Measurements from ENCODE around the gene ZBTB5.
"Not testable (repeated sequence)": the region's sequence is repeated elsewhere in the genome, so short reads cannot be mapped to it uniquely, and the experiment has no call there.

Gene ZBTB5

DNA sequence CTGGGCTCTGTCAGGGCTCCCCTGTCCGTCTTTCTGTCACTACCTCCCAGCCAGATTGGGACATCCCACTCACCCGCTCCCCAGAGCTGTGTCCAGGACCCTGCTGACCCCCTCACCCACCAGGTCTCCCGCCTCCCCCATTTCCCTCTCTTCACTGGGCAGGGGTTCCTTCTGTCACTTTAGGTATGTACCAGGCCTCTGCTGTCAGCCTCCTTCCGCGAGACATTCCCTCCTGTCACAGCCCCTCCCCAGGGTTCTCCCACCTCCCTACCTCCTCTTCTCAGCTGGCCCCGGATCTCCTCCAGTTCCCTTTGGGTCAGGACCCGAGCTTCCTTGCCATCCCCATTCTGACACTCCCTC, 21.0 kb upstream of the ZBTB5 start:
- no peak for DNase-seq (ENCODE audit: low read depth in 2 of 2)

DNA sequence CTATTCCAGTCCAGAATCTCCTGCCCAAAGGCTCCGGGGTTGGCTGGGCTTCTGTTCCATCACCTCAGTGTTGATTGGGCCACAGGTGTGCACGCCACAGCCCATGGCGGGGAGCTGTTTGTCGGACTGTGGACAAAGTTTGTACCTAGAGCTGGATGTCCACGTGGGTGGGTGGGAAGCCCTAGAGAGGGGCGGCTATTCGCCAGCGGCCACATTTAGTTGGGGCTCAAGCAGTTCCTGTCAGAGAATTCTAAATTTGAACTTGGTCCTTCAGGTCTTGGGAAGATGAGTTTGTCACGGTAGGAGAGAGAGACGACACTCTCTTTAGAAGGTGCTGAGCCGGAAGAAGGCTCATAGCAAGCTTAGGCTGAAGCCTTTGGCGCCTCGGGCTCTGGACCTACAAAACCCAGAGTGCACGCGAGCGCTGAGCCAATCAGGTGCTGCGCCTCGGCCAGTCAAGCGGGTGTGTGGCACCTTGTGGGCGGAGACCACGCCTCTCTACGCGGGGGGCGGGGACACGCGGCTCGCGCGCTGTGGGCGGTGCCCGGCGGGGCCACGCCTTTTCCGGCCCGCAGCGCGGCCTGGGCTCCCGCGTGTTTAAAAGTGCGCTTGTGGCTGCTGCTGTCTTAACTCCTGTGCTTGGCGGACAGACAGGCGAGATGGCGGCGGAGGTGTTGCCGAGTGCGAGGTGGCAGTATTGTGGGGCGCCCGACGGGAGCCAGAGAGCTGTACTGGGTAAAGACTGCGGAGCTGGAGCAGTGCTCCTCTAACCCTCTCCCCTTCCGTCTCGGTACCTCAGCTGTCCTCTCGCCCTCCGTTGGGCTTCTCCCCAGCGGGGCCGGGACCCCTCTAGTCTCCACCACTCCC, 20.4 kb upstream of the ZBTB5 start, which contains the start of gene POLR1E:
TSS of gene POLR1E (plus strand) at position 560 of the 867 bp plus-strand sequence. CDS start at position 660, 100 bp downstream.
- DNase-seq (ENCODE audit: low read depth in 2 of 2), result peak; percentile 77 to 79

DNA sequence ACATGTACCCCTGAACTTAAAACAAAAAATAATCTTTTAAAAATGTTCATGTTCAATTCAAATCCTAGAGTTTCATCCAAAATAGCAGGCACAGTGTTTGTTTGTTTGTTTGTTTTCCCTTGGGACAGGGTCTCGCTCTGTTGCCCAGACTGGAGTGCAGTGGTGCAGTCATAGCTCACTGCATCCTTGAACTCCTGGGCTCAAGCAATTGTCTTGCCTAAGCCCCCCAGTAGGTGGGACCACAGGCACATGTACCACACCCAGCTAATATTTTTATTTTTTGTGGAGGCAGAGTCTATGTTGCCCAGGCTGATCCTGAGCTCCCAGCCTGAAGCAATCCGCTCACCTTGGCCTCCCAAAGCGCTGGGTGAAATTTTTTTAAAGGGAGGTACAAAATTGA, 15.5 kb upstream of the ZBTB5 start:
- DNase-seq (ENCODE audit: low read depth in 2 of 2), result no peak

DNA sequence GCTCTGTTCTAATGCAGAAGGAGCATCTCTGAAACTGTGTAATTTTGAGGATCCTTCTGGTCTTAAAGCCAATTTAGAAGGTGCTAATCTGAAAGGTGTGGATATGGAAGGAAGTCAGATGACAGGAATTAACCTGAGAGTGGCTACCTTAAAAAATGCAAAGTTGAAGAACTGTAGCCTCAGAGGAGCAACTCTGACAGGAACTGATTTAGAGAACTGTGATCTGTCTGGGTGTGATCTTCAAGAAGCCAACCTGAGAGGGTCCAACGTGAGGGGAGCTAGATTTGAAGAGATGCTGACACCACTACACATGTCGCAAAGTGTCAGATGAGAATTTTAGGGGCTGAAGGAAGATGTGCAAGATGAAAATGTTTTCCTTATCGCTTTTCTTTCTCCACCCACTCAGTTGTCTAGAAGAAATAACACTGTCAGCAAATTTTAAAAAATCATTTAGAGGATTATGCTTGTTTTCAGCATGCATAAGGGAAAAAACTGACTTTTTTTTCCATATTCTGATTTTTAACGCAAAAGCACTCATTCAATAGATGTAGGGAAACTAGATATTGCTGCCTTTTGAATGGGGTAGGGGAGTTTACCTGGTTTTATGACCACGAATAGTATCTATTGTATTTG, 12.9 kb upstream of the ZBTB5 start:
- not testable (repeated sequence) for DNase-seq (ENCODE audit: low read depth in 2 of 2)

DNA sequence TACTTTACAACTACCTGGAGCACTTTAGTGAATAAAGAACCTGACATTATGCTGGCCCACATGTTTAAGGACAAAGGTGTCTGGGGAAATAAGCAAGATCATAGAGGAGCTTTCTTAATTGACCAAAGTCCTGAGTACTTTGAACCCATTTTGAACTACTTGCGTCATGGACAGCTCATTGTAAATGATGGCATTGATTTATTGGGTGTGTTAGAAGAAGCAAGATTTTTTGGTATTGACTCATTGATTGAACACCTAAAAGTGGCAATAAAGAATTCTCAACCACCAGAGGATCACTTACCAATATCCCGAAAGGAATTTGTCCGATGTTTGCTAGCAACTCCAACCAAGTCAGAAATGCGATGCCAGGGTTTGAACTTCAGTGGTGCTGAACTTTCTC, 12.2 kb upstream of the ZBTB5 start:
- not testable (repeated sequence) for DNase-seq (ENCODE audit: low read depth in 2 of 2)

DNA sequence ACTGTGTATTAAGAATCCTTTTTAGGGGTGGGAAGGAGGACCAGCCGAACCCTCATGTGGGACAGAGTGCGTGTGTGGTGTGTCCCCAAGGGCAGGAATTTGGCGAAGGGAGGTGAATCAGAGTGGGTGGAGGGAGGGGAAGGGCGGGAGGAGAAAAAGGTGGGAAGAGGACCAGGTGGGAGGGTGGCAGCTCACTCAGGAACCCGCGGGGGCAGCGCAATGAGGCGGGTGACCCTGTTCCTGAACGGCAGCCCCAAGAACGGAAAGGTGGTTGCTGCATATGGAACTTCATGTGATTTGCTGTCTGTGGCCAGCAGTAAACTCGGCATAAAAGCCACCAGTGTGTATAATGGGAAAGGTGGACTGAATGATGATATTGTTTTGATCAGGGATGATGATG, 11.7 kb upstream of the ZBTB5 start:
- DNase-seq (ENCODE audit: low read depth in 2 of 2), result no peak

DNA sequence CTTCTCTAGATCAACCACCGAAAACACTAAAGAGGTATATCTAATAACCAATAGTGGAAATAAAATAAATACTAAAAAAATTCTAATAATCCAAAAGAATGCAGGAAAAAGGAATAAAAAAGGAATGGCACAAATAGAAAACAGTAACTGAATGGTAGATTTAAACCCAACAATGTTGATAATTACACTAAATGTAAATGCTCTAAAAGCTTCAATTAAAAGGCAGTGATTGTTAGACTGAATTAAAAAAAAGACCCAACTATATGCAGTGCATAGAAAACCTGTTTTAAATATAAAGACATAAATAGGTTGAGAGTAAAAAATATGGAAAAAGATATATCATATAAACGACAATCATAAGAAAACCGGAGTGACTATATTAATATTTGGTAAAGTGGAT, 9.2 kb upstream of the ZBTB5 start:
- no peak for DNase-seq (ENCODE audit: low read depth in 2 of 2)

DNA sequence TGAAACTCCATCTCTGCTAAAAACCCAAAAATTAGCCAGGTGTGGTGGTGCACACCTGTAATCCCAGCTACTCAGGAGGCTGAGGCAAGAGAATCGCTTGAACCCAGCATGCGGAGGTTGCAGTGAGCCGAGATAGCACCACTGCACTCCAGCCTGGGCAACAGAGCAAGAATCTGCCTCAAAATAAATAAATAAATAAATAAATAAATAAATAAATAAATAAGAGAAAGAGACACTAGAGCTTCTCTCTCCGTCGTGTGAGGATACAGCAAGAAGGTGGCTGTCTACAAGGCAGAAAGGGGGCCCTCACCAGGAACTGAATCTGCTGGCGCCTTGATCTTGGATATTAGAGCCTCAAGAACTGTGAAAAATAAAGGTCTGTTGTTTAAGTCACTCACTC, 8.7 kb upstream of the ZBTB5 start:
- DNase-seq (ENCODE audit: low read depth in 2 of 2), result not testable (repeated sequence)

DNA sequence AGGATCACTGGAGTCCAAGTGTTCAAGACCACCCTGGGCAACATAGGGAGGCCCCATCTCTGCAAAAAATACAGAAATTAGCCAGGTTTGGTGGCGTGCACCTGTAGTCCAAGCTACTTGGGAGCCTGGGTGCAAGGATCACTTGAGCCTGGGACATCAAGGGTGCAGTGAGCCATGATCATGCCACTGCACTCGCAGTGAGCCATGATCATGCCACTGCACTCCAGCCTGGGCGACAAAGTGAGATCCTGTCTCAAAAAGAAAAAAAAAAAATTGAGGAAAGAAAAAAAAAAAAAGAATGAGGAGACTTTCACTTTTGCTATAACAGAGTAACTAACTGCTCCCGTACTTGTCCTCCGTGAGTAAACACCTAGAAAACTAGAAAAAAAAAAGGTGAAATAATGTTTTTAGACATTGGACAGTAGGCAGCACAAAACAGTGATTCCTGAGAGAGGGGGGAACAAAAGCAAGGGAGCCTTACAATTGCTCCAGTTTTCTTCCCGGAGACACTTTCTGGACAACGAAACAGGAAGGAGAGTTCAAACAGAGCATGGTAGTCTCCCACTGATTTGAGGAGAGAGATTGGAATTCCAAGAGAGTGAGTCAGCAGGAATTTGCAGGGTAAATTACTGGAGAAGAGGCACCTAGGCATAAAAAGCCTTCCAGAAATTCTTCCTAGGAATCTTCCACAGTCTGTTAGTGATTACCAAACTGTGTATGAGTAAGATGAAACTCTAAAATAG, 6.9 kb upstream of the ZBTB5 start:
- DNase-seq (ENCODE audit: low read depth in 2 of 2), result peak; percentile 97

DNA sequence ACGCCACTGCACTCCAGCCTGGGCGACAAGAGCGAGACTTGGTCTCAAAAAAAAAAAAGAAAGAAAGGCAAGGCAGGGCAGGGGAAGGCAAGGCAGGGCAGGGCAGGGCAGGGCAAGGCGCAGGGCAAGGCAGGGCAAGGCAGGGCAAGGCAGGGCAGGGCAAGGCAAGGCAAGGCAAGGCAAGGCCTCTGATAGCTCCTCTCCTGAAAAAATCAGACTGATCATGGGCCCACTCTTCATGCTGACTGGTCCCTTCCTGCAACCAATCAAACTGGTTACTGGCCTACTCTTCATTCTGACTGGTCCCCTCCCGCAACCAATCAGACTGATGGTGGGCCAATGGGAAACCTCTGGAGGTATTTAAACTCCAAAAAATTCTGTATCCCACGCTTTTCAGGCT, 3.4 kb upstream of the ZBTB5 start:
- no peak for DNase-seq (ENCODE audit: low read depth in 2 of 2)

DNA sequence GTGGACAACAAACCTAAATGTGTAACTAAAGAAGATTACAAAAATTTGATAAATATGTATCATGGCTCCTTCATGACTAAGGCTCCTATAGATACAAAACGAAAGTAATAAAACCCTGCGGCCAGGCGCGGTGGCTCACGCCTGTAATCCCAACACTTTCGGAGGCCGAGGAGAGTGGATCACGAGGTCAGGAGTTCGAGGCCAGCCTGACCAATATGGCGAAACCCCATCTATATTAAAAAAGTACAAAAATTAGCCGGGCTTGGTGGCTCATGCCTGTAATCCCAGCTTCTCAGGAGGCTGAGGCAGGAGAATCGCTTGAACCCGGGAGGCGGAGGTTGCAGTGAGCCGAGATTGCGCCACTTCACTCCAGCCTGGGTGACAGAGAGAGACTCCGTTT, 2.3 kb upstream of the ZBTB5 start:
- DNase-seq (ENCODE audit: low read depth in 2 of 2), result not testable (repeated sequence)

DNA sequence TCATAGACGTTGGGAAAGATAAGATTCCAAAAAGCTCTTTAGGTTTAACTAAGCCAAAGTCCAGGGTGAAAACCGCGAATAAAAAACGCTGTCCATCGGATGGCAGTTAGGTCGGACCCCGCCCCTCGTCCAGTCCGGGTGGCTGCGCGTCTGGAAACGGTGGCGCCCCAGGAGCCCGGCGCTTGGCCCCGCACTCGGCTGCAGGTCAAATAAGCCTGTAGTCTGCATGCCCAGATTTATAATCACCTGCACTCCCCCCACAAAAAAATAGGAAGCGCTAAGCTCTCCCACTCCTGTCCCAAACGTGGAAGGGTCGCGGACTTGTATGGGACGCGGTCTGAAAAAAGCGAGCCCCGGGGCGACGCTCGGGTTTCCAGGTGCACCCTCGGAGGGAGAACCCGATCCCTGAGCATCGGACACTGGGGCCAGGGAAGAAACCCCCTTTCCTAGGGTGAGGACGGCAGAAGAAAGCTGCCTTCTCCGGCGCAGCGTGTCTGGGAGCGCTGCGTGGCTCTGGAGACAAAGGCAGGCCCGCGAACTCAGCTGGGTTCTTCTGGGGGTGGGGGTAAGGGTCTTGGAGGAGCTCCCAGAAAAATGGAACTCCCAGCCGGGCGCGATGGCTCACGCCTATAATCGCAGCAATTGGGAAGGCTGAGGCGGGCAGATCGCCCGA, 923 bp upstream of the ZBTB5 start:
- DNase-seq (ENCODE audit: low read depth in 2 of 2), result peak; percentile 61 to 64

DNA sequence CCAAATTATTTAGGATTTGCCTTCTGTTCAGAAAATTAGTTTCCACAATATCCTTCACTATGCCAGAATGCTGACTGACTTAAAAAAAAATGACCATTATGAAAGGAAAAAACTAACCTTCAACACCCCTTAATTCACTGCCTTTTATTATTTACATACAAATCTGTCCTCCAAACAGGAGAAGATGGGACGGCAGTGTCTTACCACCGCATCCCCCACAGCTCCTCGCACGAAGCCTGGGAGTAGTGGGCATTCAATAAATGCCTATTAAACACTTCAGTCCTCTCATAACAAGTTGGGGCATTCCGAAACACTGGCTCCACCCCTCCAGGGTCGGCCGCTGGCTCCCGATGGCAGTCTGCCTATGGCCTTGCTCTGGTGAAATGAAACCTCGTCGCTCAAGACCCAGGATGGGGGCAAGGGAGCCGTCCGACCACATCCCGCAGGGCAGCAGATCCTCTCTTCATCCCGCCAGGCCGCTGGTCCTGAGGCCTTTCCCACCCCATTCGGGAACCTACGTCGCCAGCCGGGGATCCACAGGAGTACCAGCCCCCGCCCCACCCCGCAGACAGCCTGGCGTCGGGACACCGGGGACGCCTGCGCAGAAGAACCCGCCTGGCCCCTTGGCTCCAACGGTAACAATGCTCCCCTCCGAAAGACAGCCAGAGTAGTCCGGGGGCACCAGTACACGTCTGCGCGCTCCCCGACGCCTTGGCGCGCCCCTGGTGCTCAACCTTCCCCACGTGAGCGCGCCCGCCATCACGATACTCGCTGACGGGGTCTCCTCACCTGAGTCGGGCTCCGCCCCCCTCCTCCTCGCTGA, 613 bp downstream of the ZBTB5 start:
- peak in 1 of 2 experiments; percentile 35 for DNase-seq (ENCODE audit: low read depth in 2 of 2)

DNA sequence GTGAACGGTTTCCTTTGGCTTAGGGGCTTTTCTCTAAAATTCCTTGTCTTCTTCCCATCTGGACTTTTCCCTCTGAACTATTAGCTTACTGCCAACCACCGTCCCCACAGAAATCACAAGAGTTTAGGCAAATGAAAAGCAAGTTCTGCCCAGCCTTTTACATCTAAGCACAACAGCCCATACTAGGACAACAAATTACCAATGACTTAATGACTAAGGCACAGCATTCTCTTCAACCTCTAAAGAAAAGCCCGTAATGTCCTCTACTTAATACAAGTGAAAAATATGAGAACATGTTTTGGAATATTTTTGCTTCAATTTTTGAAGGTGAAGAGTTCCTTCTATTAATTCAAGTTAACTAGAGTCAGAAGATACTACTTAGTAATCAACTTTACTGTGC, 1.2 kb downstream of the ZBTB5 start:
- no peak for DNase-seq (ENCODE audit: low read depth in 2 of 2)

DNA sequence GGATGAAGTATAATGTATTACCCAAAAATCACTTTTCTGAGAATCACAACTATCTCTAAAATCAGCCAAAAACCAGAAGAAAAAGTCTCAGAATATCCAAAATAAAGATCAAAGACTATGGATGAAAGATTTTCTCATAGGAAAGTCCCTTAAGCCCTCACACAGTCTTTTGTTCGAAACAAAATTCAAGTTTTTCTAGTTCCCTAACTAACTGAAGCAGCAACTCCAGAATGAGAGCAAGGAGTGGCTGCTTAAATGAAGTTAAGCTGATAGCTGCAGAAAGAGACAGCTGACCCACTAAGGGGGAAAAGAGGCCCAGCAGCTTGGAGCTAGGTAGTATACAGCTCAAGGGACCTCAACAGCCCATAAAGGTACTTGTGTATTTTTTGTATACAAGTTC, 8.4 kb downstream of the ZBTB5 start:
- DNase-seq (ENCODE audit: low read depth in 2 of 2), result no peak

DNA sequence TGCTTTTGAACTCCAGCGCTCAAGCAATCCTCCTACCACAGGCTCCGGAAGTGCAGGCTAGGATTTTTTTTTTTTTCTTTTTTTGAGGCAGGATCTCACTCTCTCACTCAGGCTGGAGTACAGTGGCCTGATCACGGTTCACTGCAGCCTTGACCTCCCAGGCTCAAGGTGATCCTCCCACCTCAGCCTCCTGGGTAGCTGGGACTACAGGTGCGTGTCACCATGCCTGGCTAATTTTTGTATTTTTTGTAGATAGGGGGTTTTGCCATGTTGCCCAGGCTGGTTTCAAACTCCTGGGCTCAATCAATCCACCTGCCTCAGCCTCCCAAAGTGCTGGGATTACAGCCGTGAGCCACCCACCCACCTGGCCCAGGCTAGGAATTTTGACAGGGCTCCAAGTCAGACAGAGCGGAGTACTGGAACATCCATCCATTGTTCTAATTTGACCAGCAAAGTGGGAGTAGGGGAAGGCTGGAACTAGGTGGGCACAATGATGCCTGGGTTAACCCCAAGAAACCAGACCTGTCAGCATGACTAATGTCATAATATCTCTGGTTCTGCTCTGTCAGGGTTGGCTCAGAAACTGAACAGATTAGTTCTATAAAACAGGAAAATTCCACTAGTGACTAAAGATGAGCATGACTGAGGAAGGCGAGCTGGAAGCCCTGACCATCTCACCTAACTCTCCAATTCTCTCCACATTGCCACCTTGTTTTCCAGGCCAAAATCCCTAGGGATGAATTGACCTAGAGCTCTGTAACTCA, 9.2 kb downstream of the ZBTB5 start:
- no peak for DNase-seq (ENCODE audit: low read depth in 2 of 2)

DNA sequence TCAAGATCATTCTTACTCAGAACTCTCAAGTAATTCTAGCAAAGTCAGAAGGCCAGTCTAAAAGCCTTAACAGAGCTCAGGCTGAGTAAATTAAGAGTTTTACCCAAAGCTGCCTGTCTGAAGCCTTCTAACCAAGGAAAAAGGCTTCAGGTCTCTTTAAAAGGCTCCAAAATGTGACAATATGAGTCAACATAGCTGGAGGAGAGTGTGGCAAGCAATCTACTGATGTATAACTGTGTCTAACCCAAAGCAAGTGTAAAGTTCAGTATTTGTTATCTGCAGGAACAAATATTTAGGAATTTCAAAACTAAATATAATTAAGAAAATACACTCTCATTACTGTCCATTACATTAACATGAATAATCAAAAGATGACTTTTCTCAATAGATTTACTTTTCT, 11.0 kb downstream of the ZBTB5 start:
- no peak for DNase-seq (ENCODE audit: low read depth in 2 of 2)

DNA sequence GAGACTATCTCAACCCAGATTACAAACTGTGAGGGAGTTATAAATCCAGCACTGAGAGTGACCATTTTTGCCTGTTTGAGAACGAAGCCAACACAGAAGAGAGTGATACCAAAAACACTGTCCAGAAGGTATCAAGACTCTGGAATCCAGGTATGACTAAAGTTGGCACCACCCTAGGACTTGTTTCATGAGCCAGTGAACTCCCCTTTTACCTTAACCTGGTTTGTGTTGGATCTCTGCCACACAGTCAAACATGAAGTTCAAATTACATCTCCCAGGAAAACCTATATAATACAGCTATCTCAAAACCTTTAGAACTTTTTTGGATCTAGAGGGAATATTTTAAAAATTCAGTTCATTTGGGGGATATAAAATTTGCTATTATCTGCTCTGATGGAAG, 11.4 kb downstream of the ZBTB5 start:
- DNase-seq (ENCODE audit: low read depth in 2 of 2), result no peak

DNA sequence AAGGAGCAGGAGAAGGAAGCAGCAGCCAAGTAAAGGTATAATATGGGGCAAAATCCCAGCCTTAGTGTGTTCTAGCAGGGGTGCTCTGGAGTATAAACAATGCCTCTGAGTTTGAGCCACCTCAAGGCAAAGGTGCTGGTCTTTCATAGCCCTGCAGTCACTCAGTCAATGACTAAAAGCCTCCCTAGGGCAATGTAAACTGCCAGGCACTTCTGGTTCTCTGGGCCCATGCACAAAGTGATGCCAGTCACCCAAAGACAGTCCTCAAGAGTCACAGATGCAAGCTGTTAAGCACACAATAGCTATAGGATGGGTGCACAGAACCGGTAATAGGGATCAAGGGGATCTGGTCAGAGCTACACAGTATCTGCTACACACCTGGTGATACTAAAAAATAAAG, 12.6 kb downstream of the ZBTB5 start:
- DNase-seq (ENCODE audit: low read depth in 2 of 2), result no peak

DNA sequence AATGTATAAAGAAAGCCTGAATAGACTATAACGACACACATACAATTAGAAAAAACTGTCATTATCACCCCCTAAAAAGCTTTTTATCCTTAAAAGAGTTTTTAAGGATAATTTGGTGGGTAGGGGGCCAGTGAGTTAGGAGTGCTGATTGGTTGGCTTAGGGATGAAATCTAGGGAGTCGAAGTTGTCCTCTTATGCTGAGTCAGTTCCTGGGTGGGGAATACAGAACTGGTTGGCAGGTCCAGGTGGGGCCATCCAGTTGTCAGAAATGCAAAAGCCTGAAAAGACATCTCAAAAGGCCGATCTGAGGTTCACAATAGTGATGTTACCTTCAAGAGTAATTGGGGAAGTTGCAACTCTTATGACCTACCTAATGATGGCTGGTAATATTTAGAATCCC, 13.6 kb downstream of the ZBTB5 start:
- no peak for DNase-seq (ENCODE audit: low read depth in 2 of 2)

All from fibroblast of skin of left quadriceps (primary cell).